AG04449 (cell line): ENCODE data around the gene MKNK2.
A peak's percentile ranks its signal among the peaks of the same experiment; 100 is the strongest.

Source experiments
- CTCF ChIA-PET: fragments of 350-600 bp; formaldehyde crosslinking; extraction: SDS; loops from one replicate; lab custom pipeline; 2021; ENCODE audit warnings: antibody characterized with exemption; lab: Yijun Ruan, JAX
- POLR2A ChIA-PET: fragments of 400-600, 350-600 bp; formaldehyde crosslinking; extraction: SDS; loops from one replicate; lab custom pipeline; 2020; ENCODE audit warnings: antibody characterized with exemption, inconsistent platforms; lab: Yijun Ruan, JAX
- DNase-seq: peaks from one replicate; pipeline ENCODE4 v3.0.0-alpha.2; 2010; ENCODE audit warnings: low read depth, low spot score
- H3K4me3 ChIP-seq: 2 replicates; pipeline ENCODE4 v1.5.1; 2011; ENCODE audit warnings: low read depth, mild to moderate bottlenecking, control low read depth, low read length
- TF ChIP-seq, protein P1 (sequence below): IDR thresholded peaks from one replicate; pipeline ENCODE4 v1.5.1; 2011; ENCODE audit warnings: mild to moderate bottlenecking, moderate library complexity, low read length, control low read depth, inconsistent platforms; ENCODE audit not compliant: insufficient read depth; ENCODE audit errors: missing control alignments

The MKNK2 gene

GRCh38 chr19:2054763-2055162, 3.7 kb upstream of the MKNK2 start:
- ChIA-PET POLR2A (interaction anchor here (0.7 kb wide), 1 partner anchor 13 kb away, joined by 3 read pairs; no protein-coding TSS in a partner anchor), CTCF (no interaction called here)
- TF ChIP-seq, protein P1, sequence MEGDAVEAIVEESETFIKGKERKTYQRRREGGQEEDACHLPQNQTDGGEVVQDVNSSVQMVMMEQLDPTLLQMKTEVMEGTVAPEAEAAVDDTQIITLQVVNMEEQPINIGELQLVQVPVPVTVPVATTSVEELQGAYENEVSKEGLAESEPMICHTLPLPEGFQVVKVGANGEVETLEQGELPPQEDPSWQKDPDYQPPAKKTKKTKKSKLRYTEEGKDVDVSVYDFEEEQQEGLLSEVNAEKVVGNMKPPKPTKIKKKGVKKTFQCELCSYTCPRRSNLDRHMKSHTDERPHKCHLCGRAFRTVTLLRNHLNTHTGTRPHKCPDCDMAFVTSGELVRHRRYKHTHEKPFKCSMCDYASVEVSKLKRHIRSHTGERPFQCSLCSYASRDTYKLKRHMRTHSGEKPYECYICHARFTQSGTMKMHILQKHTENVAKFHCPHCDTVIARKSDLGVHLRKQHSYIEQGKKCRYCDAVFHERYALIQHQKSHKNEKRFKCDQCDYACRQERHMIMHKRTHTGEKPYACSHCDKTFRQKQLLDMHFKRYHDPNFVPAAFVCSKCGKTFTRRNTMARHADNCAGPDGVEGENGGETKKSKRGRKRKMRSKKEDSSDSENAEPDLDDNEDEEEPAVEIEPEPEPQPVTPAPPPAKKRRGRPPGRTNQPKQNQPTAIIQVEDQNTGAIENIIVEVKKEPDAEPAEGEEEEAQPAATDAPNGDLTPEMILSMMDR: no peak
- no peak for DNase-seq
- H3K4me3 ChIP-seq: no peak overlapping the region

GRCh38 chr19:2053601-2054389, 2.8 kb upstream of the MKNK2 start:
- CTCF ChIA-PET: interaction anchor here (0.7 to 2.8 kb wide), 4 partner anchors 11 to 262 kb away, joined by 3 to 15 read pairs (median 10); no protein-coding TSS in a partner anchor
- POLR2A ChIA-PET: no interaction called here
- TF ChIP-seq, protein P1: no peak
- no peak for DNase-seq
- no peak overlapping the region for H3K4me3 ChIP-seq

- TF ChIP-seq, protein P1: no peak
These were observed 995 bp upstream of the MKNK2 start for GRCh38 chr19:2051773-2052704.

GRCh38 chr19:2050349-2050990, 574 bp downstream of the MKNK2 start:
- peak overlapping the region; percentile 73 for H3K4me3 ChIP-seq
- TF ChIP-seq, protein P1: no peak
- CTCF ChIA-PET: interaction anchor here (0.9 to 1.8 kb wide), 3 partner anchors 17 to 38 kb away, joined by 3 to 5 read pairs (median 4); no protein-coding TSS in a partner anchor
- POLR2A ChIA-PET: interaction anchor here (1.2 kb wide), 1 partner anchor 8 kb away, joined by 3 read pairs; no protein-coding TSS in a partner anchor
- no peak for DNase-seq

More at GRCh38 chr19:2051773-2052704, 995 bp upstream of the MKNK2 start:
- CTCF ChIA-PET: interaction anchor here (0.6 to 2.8 kb wide), 11 partner anchors 9 to 264 kb away, joined by 3 to 15 read pairs (median 4); no protein-coding TSS in a partner anchor
- H3K4me3 ChIP-seq: no peak overlapping the region
- POLR2A ChIA-PET: interaction anchor here (0.6 to 2.1 kb wide), 5 partner anchors 8 to 43 kb away, joined by 3 to 11 read pairs (median 4); no protein-coding TSS in a partner anchor
- no peak for DNase-seq

DNA sequence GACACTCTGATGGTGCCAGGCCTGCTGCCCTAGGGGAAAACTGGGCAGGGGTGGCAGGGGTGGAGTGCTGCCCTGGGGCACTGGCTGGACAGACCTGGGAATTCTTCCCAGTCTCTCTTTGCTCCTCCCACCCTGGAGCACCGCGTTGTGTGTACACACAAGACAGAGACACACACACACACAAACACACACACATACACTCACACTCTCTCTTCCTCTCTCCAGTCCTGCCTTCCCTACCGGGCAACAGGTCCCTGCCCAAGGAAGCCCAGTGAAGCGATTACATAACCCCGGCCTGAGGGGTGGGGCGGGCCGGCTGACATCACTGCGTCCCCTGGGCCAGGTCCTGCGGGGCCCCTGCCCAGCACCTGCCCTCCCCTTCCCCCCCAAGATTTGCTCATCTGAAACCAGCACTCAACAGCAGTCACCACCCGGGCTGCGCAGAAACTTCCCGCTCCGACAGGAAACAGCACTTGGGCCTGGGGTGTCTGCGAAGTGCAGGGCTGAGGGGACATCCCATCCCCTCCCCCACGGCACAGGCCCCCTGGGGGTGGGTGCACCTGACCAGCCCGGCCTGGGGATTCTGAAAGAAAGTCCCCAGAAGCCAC, 1.2 kb downstream of the MKNK2 start:
- ChIA-PET CTCF (interaction anchor here (0.9 to 1.8 kb wide), 4 partner anchors 17 to 42 kb away, joined by 3 to 5 read pairs (median 4); no protein-coding TSS in a partner anchor), POLR2A (interaction anchor here (1.2 to 1.6 kb wide), 3 partner anchors 8 to 11 kb away, joined by 3 to 4 read pairs (median 4); no protein-coding TSS in a partner anchor)
- TF ChIP-seq, protein P1: no peak
- peak overlapping the region; percentile 73 for H3K4me3 ChIP-seq
- DNase-seq: no peak
